Stimulated activated CD8-positive, alpha-beta memory T cell treated with anti-CD3 and anti-CD28 coated beads, Interleukin-4, amount 100 ng/mL, for 4 hours (primary cell): ENCODE data around the gene CABP1.
A peak's percentile ranks its signal among the peaks of the same experiment; 100 is the strongest.
"Not testable (repeated sequence)": the region's sequence is repeated elsewhere in the genome, so short reads cannot be mapped to it uniquely, and the experiment has no call there.

ENCODE experiments used
- DNase-seq, 2 donors: peaks; one replicate each; pipeline ENCODE4 v3.0.0-alpha.2; 2020; ENCODE audit warnings: low read depth in 2 of 2, low spot score in 1 of 2

The CABP1 gene

GRCh38 chr12:120639771-120640721, at the start of gene CABP1:
CABP1 (plus strand) TSS chr12:120640626; CDS start chr12:120640686, 60 bp downstream.
- peak; percentile 60 to 61 for DNase-seq

DNA sequence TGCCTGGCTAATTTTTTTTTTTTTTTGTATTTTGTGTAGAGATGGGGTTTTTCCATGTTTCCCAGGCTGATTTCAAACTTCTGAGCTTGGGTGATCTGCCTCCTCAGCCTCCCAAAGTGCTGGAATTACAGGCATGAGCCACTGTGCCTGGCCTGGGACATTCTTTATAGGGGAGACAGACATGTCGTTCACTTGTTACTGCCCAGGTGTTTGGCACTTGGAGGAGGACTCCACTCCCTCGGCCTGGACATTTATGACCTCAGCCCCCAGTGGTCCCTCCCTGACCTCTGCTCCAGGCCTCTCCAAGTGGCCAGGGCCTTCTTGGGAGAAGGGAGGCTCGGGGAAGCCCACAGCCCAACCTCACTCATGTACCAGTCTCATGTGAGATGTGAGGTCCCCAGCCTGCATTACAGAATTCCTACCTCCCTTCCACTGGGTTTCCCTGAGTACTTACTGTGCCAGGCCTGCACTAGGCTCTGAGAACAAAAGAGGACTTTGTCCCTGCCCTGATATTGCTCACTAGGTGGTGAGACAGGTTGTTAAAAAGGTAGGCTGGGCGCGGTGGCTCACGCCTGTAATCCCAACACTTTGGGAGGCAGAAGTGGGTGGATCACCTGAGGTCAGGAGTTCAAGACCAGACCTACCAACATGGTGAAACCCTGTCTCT, 49.6 kb upstream of the CABP1 start:
- DNase-seq = no peak

DNA sequence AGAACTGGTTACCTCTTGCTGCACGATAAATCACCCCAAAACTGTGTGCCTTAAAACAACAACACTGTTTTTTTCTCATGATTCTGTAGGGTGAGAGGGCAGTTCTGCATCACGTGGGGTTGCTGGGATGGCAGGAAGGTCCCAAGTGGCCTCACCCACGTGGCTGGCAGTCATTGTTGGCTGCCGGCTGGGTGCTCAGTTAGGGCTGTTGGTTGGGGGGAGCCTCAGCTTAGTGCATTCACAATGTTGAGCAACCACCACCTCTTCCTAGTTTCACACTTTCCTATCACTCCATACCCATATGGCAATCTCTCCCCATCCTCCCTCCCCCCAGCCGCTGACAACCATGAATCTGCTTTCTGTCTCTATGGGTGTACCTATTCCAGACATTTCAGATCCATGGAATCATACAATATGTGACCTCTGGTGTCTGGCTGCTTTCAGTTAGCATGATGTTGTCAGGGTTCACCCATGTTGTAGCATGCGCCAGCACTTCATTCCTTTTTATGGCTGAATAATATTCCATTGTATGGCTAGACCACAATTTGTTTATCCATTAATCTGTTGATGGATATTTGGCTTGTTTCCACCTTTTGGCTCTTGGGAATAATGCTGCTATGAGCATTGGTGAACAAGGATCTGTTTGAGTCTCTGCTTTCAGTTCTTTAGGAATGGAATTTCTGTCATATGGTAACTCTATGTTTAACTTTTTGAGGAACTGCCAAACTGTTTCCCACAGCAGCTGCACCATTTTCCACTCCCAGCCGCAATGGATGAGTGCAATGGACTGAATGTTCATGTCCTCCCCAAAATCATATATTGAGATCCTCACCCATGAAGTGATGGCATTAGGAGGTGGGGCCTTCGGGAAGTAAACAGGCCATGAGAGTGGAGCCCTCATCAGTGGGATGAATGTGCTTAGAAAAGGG, 48.0 kb upstream of the CABP1 start:
- no peak for DNase-seq

DNA sequence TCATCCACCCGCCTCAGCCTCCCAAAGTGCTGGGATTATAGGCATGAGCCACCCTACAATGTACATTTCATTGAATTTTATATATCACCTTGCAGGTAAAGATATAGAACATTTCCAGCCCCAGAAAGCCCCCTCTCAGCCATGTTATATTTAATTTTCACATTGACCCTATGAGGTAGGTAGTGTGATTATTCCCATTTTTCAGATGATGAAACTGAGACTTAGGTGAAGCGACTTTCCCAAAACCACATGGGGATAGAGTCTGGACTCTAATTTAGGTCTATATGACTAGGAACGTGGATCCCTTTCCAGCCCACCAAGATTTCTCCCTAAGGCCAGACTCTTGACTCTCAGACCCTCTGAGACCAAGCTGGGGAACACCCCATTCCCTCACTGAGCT, 43.5 kb upstream of the CABP1 start:
- DNase-seq = no peak

- no peak for DNase-seq
Measured at GRCh38 chr12:120597861-120598260, 42.6 kb upstream of the CABP1 start.

GRCh38 chr12:120598674-120599463, 41.6 kb upstream of the CABP1 start:
- DNase-seq = no peak

- no peak for DNase-seq
Measured at GRCh38 chr12:120599672-120600552, 40.5 kb upstream of the CABP1 start.

- not testable (repeated sequence) for DNase-seq
Measured at GRCh38 chr12:120602416-120602815, 38.0 kb upstream of the CABP1 start.

- no peak for DNase-seq
Measured at GRCh38 chr12:120610560-120610959, 29.9 kb upstream of the CABP1 start.

DNA sequence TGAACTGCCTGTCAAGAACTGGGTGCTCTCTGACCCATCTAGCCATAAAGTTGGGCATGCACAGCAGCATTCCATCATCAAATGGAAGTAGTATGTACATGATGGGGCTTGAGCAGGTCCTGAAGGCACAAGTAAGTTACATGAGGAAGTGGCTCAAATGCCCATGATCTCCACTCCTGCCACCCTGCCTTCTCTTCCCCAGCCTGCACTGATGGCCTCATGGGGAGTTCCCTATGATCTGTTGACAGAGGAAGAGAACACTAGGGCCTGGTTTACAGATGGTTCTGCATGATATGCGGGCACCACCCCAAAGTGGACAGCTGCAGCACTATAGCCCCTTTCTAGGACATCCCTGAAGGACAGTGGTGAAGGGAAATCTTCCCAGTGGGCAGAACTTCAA, 28.9 kb upstream of the CABP1 start:
- not testable (repeated sequence) for DNase-seq

DNA sequence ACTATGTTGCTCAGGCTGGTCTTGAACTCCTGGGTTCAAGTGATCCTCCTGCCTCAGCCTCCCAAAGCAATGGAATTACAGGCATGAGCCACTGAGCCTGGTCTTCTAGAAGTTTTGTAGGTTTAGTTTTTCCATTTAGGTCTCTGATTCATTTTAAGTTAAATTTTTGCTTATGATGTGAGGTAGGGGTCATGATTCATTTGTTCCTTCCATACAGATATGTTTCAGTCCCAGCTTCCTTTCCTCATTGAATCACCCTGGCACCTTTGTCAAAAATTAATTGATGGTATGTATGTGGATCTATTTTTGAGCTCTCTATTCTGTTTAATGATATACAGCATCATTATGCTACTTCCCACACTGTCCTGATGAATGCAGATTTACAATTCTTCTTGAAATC, 25.6 kb upstream of the CABP1 start:
- no peak for DNase-seq

GRCh38 chr12:120617193-120617592, 23.2 kb upstream of the CABP1 start:
- not testable (repeated sequence) for DNase-seq

GRCh38 chr12:120617767-120618166, 22.7 kb upstream of the CABP1 start:
- not testable (repeated sequence) for DNase-seq

DNA sequence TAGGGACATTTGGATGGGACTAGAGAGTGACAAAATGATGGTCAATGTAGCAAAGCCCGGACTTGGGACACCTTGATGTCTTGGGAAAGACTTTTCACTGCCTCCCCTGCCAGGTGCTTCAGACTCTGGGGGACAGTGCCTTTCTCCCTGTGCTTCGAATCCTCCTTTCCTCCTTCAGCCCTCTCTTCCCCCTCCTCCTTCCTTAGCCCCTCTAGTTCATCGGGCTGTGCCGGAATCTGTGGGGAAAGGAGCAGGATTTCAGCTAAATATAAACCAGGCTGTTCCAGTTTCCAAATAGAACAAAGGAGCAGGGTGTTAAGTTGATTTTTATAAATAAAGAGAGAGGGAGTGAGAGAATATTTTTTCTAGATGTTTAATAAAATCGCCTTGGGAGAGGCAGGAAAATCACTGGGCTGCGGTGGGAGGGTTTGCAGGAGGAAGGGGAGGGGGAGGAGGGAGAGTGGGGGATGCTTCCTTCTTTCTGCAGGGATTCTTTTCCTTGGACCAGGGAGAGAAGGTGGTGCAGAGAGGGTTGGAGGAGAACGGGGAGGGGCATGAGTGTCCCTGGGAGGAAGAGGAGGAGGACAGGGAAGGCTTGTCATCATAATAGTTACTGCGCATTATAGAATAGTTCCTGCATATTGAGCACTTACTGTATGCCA, 21.3 kb upstream of the CABP1 start:
- no peak for DNase-seq

DNA sequence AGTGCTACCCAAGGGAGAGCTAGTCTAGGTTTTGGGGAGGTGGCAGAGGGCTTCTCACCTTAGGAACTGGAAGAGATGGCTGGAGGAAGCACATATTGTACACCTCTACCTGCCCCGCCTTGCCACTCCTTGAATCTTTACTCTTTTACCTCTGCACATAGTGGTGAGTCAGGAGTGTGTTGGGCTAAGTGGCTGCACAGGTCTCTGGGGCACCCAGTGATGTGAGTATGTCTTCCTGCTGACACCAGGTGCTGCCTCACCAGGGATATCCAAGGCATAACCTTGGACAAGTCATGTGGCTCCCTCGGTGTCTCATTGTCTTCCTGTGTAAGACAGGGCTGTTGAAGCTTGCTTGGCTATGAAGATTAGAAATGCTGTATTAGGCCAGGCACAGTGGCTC, 19.8 kb upstream of the CABP1 start:
- DNase-seq = no peak

- no peak for DNase-seq
Measured at GRCh38 chr12:120625557-120626419, 14.6 kb upstream of the CABP1 start.

GRCh38 chr12:120628919-120629318, 11.5 kb upstream of the CABP1 start:
- no peak for DNase-seq
